T-helper 2 cell (primary cell): ENCODE results near the gene UBE2H.
A peak's percentile ranks its signal among the peaks of the same experiment; 100 is the strongest.
"Not testable (repeated sequence)": the region's sequence is repeated elsewhere in the genome, so short reads cannot be mapped to it uniquely, and the experiment has no call there.

Experiments used
- DNase-seq, 5 experiments: peaks; one replicate each; pipeline versions ENCODE4 v3.0.0 to v3.0.0-alpha.2; 2012 to 2022

UBE2H gene

DNA sequence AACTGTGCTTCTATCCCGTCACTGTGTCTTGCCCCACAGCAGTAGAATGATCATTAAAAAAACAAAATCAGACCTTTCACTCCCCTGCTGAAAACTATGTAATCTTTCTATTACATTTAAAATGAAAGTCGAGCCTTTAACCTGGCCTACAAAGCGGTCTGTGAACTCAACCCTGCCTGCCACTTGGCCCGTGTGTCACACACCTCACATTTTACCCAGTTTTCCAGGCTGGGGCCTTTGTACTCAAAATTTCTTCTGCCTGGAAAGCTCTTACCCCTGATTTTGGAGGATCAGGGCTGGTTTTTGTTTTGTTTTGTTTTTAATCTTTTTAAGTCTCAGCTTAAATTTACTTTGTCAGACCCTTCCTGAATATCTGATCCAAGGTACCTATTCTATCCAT, 82.1 kb downstream of the UBE2H start:
- no peak for DNase-seq

DNA sequence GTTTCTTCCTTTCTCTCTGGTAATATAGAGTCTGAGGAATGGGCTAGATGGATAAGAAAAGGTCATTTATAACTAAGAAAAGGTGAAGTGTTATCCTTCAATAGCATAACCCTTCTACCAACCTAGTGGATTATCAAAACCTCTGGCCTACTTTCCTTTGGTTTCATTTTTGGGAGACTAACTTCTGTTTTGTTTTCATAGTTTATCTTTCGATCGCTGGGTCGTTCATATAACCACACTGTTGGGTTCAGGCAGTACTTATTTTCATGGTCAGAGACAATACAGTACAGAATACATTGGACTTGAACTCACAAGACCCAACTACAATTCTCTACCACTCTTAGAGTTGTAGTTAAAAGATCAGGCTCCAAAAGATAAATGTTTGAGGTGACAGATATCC, 86.5 kb downstream of the UBE2H start:
- DNase-seq = no peak

DNA sequence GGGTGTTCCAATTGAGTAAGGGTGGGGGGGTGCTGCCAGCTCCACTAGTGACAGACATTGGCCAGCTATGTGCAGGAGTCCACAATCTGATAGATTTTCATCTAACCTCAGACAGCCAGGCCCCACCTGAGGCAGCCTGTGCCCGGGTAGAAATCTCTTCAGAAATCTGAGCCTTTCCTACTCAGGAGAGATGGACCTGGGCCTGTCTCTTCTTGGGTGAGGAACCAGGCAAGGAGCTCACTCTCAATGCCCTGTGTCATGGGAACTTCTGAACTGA, 86.9 kb downstream of the UBE2H start:
- no peak for DNase-seq

DNA sequence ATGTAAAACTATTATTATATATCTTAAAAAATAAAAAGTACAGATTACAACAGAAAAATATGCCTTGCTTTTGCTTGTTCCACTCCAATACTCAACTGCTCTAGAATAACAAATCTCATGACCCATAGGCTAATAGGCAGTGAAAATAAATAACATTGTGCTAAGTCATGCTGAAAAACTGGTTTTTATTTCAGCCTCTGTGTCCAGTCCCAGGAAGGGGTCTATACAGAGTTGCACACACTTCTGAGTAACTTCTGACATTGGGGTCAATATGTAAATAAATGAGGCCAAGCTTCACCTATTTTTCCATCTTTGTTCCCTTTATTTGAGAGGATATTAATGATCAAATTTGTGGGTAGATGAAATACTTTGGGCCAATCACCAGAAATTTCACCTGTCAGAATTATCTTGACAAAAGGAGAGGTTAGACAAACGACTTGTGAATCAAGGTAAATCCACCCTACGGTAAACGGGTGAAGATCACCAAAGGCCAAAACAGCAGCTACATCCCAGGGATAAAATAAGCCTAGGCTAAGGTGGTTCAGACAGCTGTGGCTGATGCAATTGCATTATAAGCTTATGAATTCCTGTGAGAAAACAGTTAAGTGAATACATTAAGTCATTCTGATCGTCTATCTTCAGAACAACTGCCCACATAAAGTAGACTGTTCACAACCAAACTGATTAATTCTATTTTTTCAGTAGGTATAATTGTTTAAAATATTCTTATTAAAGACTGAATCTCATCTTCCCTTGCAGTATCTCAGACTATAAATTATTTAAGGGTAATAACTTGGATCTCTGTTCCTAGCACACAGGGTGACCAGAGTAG, 87.5 kb downstream of the UBE2H start:
- DNase-seq = no peak

DNA sequence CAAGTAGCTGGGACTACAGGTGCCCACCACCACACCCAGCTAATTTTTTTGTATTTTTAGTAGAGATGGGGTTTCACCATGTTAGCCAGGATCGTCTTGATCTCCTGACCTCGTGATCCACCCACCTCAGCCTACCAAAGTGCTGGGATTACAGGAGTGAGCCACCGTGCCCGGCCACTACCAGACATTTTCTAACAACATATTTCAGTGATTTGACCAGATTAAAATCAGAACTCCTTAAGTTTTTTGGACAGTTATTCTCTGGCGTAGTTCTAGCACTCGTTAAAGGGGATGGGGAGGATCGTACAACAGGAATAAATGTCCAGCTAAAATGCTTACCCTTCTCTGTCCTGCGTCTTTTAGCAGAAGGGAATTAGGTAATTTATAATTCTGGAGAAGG, 88.1 kb downstream of the UBE2H start:
- not testable (repeated sequence) for DNase-seq

DNA sequence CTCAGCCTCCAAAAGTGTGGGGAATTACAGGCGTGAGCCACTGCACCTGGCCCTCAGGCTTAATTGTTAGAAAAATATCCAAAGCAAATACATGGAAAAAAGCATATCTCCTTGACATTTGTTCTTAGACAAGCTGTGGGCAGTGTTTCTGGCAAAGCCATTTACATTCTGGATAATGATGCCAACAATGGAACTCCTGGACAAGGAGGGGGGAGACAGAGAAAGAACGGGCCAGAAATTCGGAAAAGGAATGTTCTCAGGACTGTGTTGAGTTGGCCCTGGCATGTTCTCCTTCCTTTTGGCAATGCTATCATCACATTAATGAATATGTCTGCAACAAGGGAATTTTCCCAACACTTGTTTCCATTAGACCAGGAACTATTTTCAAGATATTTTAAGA, 88.7 kb downstream of the UBE2H start:
- DNase-seq = no peak

DNA sequence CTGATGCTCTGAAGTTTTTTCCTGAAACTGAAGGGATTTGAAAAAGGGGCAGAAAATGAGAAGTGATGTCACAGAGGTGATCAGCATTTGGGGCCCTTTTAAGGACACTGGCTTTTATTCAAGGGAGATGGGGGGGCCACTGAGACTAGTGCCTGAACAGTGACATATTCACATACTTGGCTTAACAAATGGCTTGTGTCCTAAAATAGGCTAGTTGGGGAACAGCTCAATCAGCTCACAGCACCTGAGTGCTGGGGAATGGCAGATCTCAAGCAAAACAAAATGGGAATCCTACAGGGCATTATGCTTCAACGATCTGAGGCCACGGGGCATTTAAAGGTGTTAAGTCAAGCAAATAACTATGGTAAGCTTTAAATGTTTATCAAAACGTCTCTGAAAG, 90.1 kb downstream of the UBE2H start:
- no peak for DNase-seq

DNA sequence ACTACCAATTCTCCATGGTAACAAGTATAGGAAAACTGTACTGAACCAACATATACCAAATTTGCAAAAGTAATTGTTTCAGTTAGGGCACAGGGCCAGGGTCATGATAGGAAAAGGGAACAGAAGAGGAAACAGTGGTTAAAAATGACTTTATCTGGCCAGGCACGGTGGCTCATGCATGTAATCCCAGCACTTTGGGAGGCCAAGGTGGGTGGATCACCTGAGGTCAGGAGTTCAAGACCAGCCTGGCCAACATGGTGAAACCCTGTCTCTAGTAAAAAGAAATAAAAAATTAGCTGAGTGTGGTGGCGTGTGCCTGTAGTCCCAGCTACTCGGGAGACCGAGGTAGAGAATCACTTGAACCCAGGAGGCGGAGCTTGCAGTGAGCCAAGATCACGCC, 92.0 kb downstream of the UBE2H start:
- not testable (repeated sequence) for DNase-seq

DNA sequence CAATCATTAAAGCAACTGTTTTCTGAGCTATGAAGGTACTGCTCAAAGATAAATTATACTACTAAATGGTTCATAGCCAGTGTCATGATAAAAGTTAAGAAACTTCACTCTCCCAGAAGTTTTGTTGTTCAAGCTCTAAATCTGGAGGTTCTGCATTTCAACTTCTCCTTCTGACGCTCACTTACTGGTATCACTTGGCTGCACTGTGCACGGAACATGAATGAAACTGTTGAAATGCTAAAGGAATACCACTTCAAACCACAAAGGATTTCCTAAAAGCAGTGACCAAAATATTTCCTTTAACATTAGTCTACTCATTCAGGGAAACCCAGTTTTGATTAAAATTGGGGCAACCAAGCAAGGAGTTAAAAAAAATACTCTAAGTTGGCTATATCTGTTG, 93.6 kb downstream of the UBE2H start:
- no peak for DNase-seq

DNA sequence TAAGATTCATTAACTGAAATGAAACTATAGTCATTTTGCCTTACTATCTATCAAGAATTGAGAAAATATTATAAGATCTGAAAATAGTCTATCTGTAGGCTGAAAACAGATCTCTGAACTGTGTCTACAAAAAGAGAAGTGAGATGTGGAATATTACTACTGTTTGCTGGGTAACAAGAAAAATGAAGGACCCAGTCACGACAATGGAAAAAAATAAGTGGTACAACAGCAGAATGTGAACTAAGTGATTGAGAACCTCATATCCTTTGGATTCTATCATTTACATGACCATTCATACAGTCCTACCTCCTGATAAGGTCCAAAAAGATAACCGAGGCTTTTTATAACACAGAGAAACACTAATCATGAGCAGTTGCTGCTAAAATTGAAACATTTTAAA, 94.3 kb downstream of the UBE2H start:
- no peak for DNase-seq

DNA sequence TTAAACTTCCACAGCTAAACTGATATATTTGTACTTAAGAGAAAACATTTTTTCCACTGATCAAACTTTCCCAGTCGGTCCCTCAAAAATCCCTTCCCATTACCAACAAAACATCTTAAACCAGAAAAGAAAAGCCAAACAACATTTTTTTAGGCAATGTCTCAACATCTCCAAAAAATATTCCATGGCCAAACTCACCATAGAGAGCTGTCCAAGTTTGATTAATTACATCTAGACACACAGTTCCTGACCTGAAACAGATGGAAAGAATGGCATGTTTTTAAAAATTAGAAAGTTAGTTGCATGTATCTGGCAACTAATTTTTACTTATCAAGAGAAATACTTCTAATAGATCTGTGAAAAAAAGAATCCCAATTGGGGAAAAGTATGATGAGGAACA, 95.4 kb downstream of the UBE2H start:
- no peak for DNase-seq

DNA sequence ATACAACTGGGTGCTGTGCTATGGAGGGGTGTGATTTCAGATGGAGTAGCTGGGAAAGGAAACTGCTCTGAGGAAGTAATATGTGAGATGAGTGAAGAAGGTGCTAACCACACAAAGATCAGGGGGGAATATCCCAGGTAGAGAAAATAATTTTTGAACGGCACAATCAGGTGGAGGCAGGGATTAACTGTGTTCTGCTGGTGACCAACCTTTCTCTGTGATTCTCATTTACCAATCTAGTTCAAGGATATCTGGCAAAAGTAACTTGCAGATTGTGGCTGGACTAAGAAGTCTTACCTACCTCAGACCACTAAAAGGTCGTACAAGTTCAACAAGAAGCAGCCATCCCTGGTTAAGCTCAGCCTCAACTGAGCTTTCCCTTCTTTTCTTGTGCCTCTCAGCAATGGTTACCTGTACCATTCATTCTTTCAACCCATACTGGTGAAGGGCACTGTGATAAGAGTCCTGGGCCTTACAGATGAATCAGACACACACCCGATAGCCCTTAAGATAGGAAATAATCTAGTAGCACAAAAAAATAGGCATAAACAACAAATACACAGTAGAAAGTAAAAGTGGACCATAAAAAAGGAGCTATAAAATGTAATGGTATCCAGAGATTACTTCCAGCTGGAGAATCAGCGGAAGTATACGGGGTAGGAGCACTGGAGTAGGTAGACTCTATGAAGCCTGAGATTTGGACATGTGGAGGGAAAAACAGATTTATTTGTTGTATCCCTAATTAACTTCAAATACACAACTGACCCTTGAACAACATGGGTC, 96.6 kb downstream of the UBE2H start:
- DNase-seq = no peak

DNA sequence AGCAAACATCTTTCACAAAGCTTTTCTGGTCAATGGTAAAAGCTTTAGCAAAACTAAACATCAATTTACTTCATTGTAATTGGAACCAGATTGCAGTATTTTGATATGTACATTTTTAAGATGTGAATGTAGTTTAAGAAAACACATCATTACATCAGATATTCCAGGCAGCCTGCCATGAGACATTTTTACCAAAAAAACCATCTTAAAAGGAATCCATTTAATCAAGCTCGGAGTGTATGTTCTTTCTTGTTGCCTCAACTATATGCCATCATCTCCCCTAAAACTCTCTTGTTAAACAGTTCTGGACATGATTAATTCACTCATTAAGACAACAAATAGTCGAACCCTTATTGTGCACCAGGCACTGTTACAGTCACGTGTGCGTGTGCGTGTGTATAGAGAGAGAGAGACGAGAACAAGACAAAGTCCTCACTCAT, 97.5 kb downstream of the UBE2H start:
- DNase-seq = no peak

DNA sequence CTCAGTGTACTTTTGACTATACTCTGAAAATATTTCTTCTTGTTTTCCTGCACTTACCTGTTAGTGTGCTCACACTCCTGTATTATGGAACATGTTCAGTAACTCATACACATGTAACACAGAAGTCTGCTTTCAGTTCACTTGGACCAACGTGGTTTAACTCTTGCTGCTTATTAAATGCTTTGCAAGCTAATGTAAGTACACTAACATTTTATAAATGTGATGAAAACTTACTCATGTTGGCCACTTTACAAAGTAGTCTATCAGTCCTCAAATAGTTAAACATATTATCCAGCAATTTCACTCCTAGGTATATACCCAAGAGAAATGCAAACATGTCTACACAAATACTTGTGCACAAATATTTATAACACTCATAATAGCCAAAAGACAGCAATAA, 98.4 kb downstream of the UBE2H start:
- DNase-seq = no peak

DNA sequence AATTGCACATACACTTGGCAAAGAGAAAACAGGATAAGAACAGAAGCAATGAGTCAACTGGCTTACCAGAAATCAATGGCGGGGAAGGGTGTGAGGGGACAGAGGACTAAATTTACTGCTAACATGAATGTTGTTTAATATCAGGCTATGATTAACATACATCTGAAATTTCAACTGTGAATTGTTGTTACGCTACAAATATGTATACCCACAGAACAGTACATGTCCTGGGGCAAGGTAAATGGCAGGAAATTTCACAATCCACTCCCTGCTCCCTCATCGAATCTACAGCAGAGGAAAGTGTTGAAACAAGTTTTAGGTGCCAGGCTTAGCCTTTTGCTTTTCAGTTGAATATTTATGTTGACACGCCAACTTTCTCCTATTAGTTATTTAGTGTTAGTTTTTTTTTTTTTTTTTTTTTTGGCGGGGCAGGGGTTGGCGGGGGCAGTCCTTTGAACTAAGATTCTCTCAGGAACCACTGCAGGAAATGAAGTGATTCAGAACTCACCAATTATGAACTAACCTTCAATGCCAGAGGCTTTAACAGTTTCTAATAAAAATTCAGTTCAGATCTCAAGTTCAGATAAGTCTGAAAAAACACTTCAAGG, 99.0 kb downstream of the UBE2H start:
- no peak for DNase-seq

DNA sequence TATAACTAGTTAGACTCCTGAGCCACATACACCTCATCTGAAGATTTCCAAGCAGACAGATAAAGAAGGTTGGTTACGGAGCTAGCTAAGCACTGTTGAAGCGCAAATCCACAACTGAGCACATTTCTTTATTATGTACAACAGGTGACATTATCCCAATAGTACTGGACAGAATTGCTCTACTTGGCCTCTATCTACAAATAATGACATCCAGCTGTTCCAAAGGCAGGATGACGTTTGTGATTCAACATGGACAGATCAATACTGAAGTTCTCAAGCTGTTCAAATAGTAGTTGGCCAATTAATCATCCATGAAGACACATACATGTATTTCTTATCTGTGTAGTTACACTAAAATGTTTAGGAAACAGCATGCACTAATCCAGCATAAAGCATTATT, 101.0 kb downstream of the UBE2H start:
- no peak for DNase-seq

DNA sequence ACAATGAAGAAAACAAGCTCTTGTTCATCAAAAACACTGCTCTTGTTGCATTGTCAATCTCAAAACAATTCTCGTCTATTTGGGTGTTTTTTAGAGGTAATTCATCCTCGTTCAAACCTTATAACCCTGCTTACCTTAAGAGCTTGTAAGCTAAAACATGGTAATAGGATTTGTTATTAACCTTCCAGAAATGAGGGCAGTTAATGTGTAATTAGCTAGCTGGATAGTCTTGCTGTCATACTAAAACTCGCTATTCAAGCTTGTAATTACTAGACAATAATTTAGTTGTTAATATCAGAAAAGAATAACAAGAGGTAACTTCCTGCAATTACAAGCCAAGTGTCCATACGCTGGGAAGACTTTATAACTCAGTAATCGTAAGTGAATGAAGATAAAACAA, 101.6 kb downstream of the UBE2H start:
- DNase-seq = no peak

DNA sequence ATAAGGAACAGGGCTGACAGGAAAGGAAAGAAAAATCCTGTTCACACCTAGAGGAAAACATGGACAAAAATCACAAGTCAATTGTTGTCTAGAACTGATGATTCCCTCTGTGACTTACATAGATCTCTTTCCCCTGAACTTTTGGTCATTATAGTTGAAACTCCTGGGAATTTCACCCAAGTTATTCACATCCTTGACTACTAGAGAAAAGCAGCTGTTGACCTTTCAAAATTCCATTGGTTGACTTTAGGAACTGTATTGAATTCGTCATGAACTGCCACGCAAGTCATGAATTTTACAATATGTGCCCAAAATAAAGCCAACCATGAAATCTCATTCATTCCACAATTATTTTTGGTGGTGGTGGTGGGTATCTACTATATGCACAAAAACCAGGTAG, 104.3 kb downstream of the UBE2H start:
- DNase-seq = no peak

DNA sequence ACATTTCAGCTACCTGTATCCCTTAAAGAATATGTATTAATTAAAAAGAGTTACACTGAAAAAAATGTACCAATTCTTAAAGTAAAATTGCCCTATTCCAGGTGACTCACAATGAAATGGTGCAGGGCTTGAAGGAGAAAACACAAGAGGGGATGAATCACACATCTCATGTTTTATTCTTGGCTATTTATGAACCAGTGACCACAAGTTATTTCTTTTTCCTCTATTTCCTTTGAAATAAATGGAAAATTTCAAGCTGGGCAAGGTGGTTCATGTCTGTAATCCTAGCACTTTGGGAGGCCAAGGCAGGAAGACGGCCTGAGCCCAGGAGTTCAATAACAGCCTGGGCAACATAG, 106.8 kb downstream of the UBE2H start:
- no peak for DNase-seq

DNA sequence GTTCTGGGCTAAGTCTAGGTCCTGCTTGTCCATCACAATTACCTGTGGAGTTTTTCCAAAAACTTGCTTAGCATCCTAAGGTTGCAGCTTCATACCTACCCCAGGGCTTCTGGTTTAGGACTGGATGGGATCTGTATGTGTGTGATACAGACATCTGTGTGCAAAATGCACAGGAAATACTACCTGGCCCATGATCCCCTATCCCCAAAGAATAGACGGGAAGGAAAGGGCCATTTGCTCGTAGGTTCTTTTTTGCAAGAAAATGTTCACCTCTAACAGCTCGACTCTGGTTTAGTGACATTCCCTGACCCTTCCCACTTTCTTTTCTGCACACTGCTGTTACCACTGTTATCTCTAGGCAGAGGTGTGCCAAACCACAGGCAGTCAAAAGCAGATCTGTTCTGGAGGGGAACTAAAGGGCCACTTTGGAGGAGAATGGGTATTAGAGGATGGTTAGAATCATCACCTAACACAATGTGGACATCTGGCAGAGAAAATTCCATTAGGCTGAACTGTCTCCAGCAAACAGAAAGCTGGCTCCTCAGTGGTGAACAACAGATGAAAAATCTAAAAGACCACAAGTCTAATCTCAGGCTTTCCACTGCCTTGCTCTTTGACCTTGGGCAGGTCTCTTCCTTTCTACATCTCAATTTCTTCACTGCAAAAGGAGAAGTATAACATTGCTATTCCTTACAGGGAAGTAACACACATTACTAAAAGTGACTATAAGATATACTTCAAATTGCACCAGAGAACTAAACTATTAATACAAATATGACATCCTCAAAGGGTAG, 107.4 kb downstream of the UBE2H start:
- DNase-seq = no peak

DNA sequence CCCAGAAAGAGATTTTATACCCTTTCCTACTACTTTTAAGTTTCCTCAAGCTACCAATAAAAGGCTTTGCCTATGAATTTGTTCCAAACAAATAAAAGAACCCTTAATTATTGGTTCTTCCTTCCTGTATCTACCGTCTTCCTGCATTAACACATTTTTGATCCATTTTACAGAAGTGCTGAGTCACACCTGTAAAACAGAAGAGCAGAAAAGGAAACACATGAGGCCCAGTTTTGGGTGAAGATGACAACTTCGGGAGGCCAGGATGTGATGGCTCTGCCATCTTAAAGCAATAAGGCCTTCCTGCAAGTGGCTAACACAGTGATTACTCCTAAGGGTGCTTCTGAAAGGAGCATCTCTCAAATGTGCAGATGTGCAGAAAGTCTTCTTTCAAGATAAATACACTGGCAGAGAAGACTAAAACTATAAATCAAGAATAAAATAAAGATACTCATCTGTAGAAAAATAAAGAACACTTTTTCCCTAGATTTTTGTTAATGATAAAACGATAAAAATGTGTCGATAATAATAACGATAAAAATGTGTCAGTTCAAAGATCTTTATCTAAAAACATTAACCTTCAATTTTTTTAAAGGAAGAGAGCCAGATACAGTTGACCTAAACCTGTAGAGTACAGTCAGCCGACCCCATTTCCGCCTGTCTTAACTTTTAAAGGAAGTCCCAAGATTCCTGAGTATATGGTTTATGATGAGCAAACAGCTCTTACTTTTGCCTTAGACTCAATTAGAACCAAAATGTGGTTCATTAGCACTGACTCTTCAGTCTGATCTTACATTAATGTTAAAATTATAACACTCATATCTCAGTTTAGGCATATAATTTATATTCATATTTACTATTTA, 108.6 kb downstream of the UBE2H start:
- peak in 1 of 5 experiments; percentile 66 for DNase-seq

DNA sequence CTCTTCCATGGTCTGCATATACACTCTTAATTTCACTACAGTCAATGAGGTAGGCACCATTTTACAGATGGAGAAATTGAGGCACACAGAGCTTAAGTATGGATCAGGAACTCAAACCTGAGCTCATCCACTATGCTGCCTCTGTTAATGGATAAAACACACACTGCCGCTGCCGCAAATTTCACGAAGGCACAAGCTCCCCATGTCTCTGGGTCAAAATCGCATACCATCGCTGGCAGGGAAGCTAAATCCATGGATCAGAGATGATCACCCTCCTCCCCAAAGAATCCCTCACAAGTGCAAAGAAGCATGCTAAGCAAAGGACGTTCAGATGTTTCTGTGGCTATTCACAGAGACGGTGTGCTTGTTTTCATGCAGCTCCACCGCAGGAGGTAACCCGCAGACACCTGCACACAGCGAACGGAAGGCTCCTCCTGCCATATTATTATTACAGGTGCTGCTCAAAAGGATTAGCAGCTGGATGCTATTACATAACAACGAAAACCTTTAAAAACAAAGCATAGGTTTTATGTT, 109.3 kb downstream of the UBE2H start:
- no peak for DNase-seq
